Inferior parietal cortex (tissue), 1 donor: ENCODE measurements around the gene LAMA4.
A peak's percentile ranks its signal among the peaks of the same experiment; 100 is the strongest.

Experiments
- DNase-seq: peaks from one replicate; pipeline ENCODE4 v3.0.0-alpha.2; 2016; ENCODE audit errors: extremely low spot score

LAMA4 gene

DNA sequence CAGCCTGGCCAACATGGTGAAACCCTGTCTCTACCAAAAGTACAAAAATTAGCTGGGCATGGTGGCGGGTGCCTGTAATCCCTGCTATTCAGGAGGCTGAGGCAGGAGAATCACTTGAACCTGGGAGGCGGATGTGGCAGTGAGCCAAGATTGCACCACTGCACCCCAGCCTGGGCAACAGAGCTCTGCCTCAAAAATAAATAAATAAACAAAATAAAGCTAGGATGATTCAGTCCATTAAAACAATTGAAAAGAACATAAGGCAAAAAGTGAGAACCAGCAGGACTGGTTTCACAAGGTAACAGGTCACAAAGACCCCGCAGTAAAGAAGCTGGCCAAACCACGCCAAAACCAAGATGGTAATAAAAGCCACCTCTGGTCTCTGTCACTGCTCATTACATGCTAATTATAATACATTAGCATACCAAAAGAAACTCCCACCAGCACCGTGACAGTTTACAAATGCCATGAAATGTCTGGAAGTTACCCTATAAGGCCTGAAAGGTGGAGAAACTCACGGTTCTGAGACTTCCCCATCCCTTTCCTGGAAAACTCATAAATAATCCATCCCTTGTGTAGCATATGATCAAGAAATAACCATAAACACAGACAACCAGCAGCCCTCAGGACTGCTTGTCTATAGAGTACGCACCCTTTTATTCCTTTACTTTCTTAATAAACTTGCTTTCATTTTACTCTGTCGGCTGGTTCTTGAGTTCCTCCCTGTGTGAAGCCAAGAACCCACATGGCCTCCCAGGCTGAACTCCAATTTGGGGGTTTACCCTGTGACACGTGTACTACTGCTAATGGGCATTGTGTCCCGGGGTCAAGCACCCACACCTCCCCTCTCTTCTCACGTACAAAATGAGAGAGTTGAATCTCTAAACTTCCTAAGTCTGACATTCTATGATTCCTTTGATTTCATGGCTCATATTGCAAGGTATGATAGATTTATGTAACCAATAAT is 10.2 kb downstream of the LAMA4 start:
- no peak for DNase-seq

DNA sequence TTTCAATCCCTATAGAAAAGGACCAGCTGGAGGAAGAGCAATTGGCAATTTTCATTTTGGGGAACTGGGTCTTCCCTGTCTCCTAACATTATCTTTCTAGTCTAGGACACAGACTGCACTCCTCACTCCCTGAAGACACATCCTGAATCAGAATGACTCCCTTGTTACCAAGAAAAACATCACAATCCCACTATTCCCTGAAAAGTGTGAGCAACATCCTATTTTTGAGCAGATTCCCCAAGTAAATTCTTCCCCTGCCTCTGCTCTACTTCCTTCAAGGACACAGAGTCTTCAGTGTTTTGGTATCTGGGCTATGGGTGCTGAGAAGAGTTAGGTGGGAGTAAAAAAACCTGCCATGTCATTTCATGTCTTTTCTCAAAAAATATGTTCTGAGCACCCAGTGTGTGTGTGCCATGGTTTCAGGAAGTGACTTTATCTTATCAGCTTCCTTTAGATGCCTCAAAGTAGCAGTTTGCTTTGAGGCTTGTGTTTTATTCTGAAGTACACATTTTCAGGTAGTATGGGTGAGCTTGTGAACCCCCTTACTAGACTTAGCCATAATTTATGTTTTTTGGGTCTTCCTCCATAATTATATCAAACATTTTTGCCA is 12.4 kb downstream of the LAMA4 start:
- peak; percentile 48 for DNase-seq

DNA sequence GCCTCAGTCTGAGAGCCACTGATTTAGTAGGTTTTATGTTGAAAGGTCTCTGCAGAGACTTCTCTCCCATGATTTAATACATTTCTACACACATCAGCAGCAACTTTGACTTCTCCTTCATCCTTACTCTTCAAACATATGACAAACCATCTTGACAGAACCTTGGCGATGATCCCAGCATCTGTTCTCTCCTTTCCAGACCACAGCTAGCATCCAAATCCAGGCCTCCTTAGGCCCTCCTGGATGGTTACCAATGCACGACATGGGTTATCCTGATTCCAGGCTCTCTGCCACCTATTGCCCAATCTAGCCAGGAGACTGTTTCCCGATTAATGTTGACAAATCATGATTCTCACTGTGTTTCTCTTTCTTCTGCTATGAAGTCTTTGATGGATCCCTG is 16.8 kb downstream of the LAMA4 start:
- no peak for DNase-seq

DNA sequence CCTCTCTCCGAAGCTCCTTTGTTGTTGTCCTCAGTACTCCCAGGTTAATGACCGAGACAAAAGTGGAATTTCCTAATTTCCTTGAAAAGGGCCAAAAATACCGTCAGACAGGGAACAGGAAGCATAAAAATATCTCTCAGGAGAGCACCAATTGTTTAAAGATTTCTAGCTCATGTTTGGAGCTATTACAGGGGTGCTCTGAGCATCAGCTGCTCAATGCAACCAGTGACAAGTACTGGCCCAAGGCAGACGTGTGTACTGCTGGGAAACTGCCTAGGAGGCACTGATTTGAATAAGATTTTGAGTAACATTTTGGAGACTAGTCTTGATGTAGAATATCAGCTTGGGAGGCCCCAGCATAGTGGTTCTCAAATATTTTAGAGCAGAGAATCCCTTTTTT is 17.3 kb downstream of the LAMA4 start:
- DNase-seq, result no peak

DNA sequence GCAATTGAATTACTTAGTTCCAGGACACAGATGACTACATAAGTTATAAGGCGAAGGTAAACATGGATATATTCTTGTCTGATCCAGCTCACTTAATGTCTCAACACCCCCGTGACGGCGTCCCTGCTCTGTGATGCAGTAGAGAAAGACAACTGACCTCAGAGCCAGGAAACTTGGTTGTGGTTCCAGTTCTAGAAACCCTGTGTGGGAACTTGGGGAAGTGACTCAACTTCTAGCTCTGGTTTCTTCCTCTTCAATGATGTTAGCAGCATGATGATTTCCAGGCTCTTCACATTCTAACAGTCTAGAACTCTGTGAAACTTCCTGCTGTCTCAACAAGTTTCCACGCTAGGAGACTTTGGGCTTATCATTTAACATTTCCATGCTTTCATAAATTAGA is 18.4 kb downstream of the LAMA4 start:
- no peak for DNase-seq

DNA sequence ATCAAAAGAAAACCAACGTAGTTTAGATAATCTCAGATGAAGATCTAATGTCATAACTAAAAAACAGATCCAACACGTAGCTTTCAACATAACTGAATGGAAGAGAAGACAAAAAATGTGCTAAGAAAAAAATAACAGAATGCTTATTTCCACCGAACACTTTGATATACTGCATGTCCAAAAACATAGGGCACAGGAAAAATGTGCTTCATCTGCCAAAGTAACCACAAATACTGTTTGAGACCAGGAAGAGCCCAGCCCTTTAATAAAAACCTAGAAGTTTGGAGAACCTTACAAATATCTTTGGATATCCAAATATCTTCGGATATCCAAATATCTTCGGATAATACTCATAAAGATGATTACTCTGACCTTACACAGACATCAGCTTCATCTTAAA is 19.8 kb downstream of the LAMA4 start:
- DNase-seq, result no peak

DNA sequence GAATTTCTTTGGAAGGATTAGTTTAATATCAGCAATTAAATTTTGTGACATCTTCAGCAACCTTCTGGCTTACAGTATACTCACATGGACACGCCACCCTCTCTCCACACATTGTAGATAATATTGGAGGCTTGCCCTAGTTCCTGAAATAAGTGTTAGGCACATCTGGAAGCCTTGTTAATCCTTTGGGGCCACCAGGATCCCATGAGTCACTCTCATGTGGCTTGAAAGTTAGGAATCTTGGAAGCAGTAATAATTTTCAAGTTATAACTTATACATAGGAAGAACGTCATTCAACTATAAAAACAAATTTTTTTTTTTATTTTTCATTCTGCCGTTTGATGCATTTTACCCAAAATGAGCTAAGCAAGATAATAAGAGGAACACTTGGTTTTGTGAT is 20.5 kb downstream of the LAMA4 start:
- DNase-seq, result no peak

DNA sequence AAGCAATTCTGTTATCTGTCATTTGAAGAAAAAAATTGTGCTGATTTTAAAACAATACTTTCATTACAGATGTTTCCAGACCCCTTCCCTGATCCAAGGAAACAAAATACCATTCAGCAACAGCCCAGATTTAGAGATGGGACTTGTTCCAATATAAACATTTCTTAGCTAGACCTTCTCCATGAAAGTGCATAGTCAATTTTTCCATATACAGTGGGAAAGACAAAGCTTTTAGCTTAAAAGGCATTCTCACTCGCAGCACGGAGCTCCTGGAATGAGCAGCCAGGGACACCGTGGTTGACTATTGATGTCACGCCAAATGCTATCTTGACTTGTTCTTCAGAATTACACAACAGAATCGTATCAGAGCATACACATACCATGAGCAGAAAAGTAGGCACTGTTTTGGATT is 21.5 kb downstream of the LAMA4 start:
- DNase-seq, result no peak

DNA sequence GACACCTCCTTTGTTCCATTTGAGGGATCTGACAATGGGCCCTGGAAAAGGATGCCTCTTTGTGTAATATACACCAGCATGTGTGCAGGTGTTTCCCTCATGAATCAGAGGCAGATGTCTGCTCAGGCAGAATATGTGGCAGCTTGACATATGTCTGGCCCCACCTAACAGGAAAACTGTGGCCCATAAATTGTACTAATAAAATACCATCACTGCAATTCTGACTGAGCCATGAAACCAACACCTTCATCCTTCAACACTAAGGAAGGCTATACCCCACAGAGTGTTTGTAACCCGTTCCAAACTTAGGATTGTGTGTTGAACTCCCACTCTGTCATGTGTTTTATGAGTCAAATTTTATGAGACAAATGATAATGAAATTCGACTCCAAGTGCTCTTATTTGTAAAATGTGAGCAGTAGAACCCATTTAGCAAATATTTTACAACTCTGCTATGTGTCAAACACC is 22.7 kb downstream of the LAMA4 start:
- no peak for DNase-seq

DNA sequence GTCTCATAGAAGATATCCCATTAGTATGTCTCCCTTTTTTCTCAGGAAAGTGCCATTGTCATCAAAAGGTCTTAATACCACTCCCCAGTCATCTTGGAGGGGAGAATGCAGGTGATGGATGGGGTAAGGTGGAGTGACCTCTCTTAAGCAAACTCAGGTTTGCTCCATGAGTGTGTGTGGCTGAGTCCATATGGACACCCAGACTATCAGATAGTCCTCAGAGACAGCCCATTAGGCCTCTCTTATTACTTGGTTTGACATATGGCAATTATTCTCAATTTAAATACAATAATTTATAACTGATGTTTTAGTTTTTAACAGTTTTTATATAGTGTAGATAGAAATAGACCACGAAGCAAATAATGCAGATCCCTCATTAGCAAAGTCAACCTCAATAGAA is 23.2 kb downstream of the LAMA4 start:
- DNase-seq, result no peak

DNA sequence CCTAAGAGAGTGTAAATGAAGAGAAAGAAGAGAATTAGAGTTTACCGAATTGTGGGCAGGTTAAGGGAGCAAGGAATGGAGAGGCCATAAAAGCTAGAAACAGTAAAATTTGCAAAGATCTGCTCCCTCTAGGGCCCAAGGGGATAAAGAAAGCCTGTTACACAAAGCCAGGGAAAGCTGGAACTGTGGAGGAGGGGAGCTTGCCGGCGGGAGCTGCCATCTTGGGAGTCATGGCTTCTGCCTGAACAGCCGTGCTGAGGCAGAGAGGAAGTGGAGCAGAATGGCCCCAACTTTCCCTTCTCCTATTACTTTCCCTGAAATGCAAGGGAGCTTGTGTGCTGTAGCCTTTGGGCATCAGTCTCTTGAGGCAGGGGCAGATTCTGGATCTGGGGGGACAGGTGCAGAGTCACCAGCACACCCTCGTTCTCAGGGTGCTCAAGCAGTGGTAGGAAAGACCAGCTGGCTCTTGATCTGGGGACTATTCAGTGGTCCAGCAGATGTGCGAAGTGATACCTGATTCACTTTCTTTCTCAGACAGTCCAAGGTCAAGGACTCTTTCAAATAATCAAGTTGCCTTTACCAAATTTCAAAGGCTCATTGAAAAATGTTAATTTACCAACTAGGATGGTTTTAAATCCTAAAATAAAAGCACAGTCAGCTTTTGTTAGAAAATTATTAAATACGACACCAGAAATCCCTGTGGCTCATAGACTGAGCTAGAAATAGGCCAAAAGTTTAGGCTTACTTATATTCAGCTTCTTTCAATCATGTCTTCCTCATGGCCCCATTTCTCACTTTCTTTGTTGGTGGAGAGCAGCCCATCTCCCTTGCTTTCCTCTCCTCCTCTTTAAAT is 25.7 kb downstream of the LAMA4 start:
- DNase-seq, result no peak

DNA sequence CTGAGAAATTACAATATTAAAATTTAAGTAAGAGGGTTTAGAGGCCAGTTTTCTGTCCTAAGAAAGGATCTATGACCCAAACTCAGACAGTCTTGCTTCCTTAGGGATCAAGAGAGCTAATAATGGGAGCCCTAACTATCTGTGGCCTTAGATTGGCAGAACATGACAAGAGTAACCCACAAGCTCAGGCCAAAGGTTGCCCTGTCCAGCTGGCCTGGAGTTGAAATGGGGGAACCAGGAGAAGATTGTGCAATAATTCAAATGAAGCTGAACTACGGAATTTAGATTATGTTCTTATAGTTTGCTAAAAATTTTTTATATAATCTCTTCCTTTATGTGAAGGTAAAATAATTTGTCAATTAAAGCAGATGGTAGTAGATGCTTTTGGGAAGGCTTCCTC is 26.4 kb downstream of the LAMA4 start:
- DNase-seq, result no peak

DNA sequence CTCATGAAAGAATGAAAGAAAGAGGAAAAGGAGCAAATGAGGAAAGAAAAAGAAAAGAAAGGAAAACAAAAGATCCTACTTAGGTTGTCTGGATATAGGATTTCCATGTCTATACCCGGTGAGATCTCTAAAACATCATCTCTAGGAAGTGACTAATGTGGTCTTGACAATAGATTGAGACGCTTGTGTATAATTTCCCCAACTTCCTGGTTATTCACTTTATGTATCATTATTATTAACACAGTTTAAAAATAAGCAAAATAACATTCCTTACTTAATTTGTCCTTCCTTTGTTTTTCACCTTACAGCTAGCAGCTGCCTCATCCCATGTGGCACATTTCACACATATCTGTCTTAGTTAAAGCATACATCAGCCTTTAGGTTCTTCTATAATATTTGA is 27.0 kb downstream of the LAMA4 start:
- no peak for DNase-seq

DNA sequence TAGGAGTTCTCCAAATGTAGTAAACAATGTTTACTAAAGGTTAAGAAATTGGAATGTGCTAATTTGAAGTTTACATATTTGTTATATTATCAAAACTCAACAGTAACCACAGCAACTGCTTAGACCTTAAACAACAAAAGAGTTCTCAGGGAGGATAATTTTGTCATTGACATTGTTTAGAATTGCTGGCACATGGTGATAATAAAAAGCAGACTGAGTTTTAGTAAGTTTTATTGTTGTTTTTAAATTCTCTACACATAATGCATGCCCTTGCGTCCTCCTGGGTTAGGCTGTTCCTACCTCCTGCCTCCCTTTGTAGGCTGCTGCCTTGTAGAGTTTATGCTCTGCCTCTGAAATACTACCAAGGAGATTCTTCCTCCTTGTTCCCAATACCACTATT is 28.7 kb downstream of the LAMA4 start:
- DNase-seq, result no peak

DNA sequence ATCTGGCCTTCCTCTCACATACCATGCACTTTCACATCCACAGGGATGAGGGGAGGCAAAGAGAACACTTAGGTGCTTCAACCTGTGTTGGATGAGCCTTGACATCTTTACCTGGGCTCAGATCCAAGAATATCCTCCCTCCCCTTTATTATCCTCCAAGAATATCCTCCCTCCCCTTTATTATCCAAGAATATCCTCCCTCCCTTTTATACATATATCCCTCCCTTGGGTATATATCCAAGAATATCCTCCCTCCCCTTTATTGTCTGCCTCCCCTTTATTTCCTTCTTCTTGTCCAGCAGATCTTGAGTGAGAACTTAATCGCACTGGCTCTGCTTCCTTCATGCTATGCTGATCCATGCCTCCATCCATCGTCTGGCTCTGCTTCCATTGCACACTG is 30.3 kb downstream of the LAMA4 start:
- no peak for DNase-seq

DNA sequence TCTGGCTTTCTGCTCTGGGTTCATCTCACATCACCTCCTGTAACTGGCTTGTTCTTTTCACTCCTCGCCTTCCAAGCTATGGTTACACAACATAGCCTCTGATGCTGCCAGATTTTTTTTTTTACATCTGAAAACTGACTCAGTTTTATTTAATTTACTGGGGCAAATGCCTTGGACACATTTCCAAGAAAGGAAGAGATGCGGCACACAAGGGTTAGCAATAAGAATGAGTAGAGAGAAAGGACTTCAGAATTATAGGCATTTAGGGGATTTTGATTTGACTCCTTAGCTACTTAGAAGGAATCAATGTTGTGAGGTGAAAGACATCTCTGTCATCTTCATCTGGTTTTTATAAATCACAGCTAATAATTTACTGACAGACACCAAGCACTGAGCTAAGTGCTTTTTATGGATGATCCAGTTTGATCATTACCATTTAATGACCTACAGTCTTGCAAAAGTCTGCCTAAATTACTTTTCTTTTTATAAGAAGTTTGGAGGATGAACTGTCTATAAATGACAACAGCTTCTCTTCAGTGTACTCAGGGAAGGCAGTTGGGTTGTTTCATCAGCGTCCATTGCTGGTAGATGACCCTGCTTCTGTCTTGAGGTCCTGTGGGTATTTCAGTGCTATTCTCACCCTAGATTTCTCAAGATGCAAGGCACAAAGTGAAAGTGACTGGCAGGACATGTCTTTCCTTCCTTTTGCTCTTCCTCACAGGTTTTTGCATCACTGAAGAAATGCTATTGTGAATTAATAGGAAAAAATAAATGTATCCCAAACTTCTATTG is 31.1 kb downstream of the LAMA4 start:
- DNase-seq, result peak; percentile 53

DNA sequence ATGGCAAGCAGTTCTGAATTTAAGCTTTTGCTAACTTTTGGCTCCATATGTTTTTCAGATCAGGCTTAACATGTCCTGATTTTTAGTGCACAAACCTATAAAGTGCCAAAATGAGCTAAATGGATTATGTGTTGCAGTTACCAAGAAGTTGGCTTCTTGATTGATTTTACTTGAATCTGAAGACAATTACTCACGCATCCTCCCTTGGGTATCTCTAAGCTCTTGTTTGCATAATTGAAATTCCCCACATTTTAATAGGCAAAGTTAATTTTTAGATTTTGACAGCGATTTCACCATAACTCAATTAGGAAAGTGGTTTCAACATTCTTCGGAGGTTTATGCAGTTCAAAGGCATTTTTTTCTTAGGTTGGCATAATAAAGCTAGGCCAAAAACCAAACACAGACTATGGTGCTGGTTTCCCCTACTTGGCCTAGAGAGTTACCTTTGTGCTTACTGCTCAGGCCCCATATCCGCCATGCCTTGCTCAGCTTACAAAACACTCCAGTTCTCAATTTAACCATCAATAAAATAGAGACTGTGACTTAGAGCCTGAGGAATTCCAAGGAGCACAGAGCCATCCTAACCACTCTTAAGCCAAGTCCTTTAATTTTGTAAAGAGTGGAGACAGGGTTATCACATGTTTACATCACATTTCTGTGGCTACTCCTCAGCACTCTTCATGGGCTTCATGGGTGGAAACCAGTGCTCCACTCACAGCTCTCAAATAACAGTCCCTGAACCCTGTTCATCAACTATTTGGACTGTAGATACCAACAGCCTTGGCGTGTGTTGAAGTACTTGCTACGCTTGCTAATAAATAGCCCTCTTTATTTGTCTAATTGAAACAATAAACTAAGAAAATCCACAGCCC is 32.1 kb downstream of the LAMA4 start:
- DNase-seq, result peak; percentile 20

DNA sequence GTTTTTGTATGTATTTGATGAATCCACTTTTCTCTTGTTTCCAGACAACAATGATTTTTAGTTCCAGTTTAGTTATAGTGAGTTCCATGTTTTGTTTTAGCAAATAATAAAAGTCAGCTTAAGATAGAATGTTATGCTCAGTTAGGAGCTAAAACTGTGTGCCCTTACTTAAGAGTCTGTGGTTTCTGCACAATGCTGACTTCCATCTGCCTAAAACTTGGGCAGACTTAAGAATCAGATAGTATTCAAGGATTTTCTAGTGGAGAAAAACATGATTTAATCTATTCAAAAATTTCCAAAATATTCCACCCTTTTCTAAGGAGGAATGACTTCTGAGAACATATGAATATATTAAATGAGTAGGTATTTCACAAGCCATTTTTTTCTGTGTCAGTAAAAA is 32.8 kb downstream of the LAMA4 start:
- DNase-seq, result no peak

DNA sequence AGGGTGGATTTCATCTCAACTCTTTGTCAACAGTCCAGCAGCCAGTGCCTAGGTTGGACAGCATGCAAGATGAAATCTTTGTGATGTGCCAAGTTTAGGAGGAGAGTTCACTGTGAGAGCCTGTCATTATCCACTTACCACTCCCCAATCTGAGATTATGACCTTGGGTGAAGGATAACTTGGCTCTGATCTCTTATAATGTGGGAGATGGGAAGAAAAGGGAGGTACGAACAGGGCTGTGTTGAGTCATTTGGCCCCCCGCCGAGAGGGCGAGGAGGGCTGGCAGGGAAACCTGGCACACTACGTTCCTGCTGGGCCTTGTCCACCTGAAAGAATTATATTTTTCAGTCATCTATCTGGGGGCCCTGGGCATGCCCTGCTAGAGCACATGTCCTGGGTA is 35.8 kb downstream of the LAMA4 start:
- DNase-seq, result no peak
